ENCODE results near the gene FAF2.

The FAF2 gene

DNA sequence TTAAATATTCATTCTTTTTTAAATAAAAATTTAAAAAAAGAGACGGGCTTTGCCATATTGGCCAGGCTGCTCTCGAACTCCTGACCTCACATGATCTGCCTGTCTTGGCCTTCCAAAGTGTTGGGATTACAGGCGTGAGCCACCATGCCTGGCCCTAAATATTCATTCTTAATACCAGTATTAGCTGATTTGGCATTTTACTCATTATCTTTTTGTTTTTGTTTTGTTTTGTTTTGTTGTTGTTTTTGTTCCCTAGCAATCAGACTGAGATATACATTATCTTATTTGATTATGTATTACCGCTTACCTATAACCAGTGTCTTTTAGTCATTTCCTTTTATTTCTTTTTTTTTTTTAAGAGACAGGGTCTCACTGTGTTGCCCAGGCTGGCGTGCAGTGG is 51.1 kb downstream of the FAF2 start:
- peaks cover 94% of the 10 kb centered on the region for H3K36me3 ChIP-seq (ENCODE audit: insufficient read depth, low read length)
- no peaks in the 10 kb centered on the region for H3K79me2 ChIP-seq (ENCODE audit: insufficient read depth, low read length)
- TF ChIP-seq EZH2 (IDR thresholded peaks at IDR 0.05; ENCODE audit: borderline replicate concordance, low read length) (no peak), CTCF (IDR thresholded peaks at IDR 0.05; ENCODE audit: low read length) (no peak)
- H3K4me3 ChIP-seq (ENCODE audit: low read depth, low read length, poor library complexity, severe bottlenecking), result no peak overlapping the region
- H3K4me2 ChIP-seq (ENCODE audit: low read length), result no peak overlapping the region
- no peak overlapping the region for H2AFZ ChIP-seq (ENCODE audit: low read length)
- no peaks in the 10 kb centered on the region for H3F3A ChIP-seq (ENCODE audit: insufficient read depth, low read length)
- H3K27ac ChIP-seq (ENCODE audit: low read depth, low read length, poor library complexity, severe bottlenecking), result no peak overlapping the region
- H3K4me1 ChIP-seq (ENCODE audit: insufficient read depth, low read length, severe bottlenecking), result no peaks in the 10 kb centered on the region
- H4K20me1 ChIP-seq (ENCODE audit: insufficient read depth, low read length), result no peaks in the 10 kb centered on the region
- no peaks in the 10 kb centered on the region for H3K27me3 ChIP-seq (ENCODE audit: insufficient read depth, low read length)
- no peaks in the 10 kb centered on the region for H3K9me3 ChIP-seq (ENCODE audit: low read length)
- H3K9ac ChIP-seq (ENCODE audit: low read length), result no peak overlapping the region
- H3K9me2 ChIP-seq (ENCODE audit: low read depth, low read length), result no peaks in the 10 kb centered on the region

GRCh38 chr5:176500511-176500910 is 52.3 kb downstream of the FAF2 start:
- Histone ChIP-seq H3K27me3 (ENCODE audit: insufficient read depth, low read length) (no peaks in the 10 kb centered on the region), H3F3A (ENCODE audit: insufficient read depth, low read length) (0 out of 2 replicates have a peak, but pooled peaks cover 3% of the 10 kb centered on the region), H3K9ac (ENCODE audit: low read length) (no peak overlapping the region), H3K4me2 (ENCODE audit: low read length) (no peak overlapping the region), H3K4me1 (ENCODE audit: insufficient read depth, low read length, severe bottlenecking) (no peaks in the 10 kb centered on the region), H2AFZ (ENCODE audit: low read length) (no peak overlapping the region), H4K20me1 (ENCODE audit: insufficient read depth, low read length) (no peaks in the 10 kb centered on the region), H3K9me2 (ENCODE audit: low read depth, low read length) (no peaks in the 10 kb centered on the region), H3K9me3 (ENCODE audit: low read length) (no peaks in the 10 kb centered on the region), H3K4me3 (ENCODE audit: low read depth, low read length, poor library complexity, severe bottlenecking) (no peak overlapping the region), H3K79me2 (ENCODE audit: insufficient read depth, low read length) (no peaks in the 10 kb centered on the region), H3K27ac (ENCODE audit: low read depth, low read length, poor library complexity, severe bottlenecking) (no peak overlapping the region), H3K36me3 (ENCODE audit: insufficient read depth, low read length) (peaks cover 95% of the 10 kb centered on the region)
- no peak for TF ChIP-seq CTCF (IDR thresholded peaks at IDR 0.05; ENCODE audit: low read length)

- Histone ChIP-seq H3K9me3 (ENCODE audit: low read length) (no peaks in the 10 kb centered on the region), H3K79me2 (ENCODE audit: insufficient read depth, low read length) (no peaks in the 10 kb centered on the region), H3K9ac (ENCODE audit: low read length) (no peak overlapping the region), H3F3A (ENCODE audit: insufficient read depth, low read length) (0 out of 2 replicates have a peak, but pooled peaks cover 3% of the 10 kb centered on the region), H3K27ac (ENCODE audit: low read depth, low read length, poor library complexity, severe bottlenecking) (no peak overlapping the region), H3K4me1 (ENCODE audit: insufficient read depth, low read length, severe bottlenecking) (no peaks in the 10 kb centered on the region), H2AFZ (ENCODE audit: low read length) (no peak overlapping the region), H3K4me3 (ENCODE audit: low read depth, low read length, poor library complexity, severe bottlenecking) (no peak overlapping the region), H4K20me1 (ENCODE audit: insufficient read depth, low read length) (no peaks in the 10 kb centered on the region), H3K9me2 (ENCODE audit: low read depth, low read length) (no peaks in the 10 kb centered on the region), H3K36me3 (ENCODE audit: insufficient read depth, low read length) (peaks cover 94% of the 10 kb centered on the region), H3K4me2 (ENCODE audit: low read length) (no peak overlapping the region), H3K27me3 (ENCODE audit: insufficient read depth, low read length) (no peaks in the 10 kb centered on the region)
- TF ChIP-seq CTCF (IDR thresholded peaks at IDR 0.05; ENCODE audit: low read length) (no peak), EZH2 (IDR thresholded peaks at IDR 0.05; ENCODE audit: borderline replicate concordance, low read length) (no peak)
Observed at GRCh38 chr5:176501333-176501732, 53.1 kb downstream of the FAF2 start.

All from OCI-LY1 (cell line).